GM18909 (cell line): ENCODE data around the gene NACC1.
"Not testable (repeated sequence)": the region's sequence is repeated elsewhere in the genome, so short reads cannot be mapped to it uniquely, and the experiment has no call there.

ENCODE experiments used
- ATAC-seq: cut with Tn5 transposase; IDR thresholded peaks from one replicate; pipeline ENCODE4 v1.9.1; 2021; ENCODE audit warnings: mild to moderate bottlenecking; ENCODE audit not compliant: unreplicated experiment, poor library complexity

The NACC1 gene

GRCh38 chr19:13138171-13138915 is 20.3 kb downstream of the NACC1 start:
- no peak for ATAC-seq

GRCh38 chr19:13138916-13139198 is 20.8 kb downstream of the NACC1 start:
- ATAC-seq, result no peak

GRCh38 chr19:13139633-13140311 is 21.7 kb downstream of the NACC1 start:
- no peak for ATAC-seq

GRCh38 chr19:13146763-13147563 is 28.9 kb downstream of the NACC1 start:
- no peak for ATAC-seq

GRCh38 chr19:13149173-13149627 is 31.1 kb downstream of the NACC1 start:
- not testable (repeated sequence) for ATAC-seq

GRCh38 chr19:13149628-13150186 is 31.6 kb downstream of the NACC1 start:
- peak; percentile 0 for ATAC-seq

GRCh38 chr19:13150187-13150930 is 32.3 kb downstream of the NACC1 start, which contains the start of the genes IER2 and STX10:
IER2 (plus strand) TSS chr19:13150411; CDS start chr19:13153187, 2,776 bp downstream.
STX10 (minus strand) TSS chr19:13150375; CDS start chr19:13150173, 202 bp downstream.
- ATAC-seq, result peak; percentile 36

- ATAC-seq, result no peak
Measured at GRCh38 chr19:13150931-13151604, 33.0 kb downstream of the NACC1 start.

GRCh38 chr19:13151605-13152355 is 33.7 kb downstream of the NACC1 start:
- peak; percentile 42 for ATAC-seq

- peak; percentile 9 for ATAC-seq
Measured at GRCh38 chr19:13152356-13152973, 34.4 kb downstream of the NACC1 start.

GRCh38 chr19:13152974-13153568 is 35.0 kb downstream of the NACC1 start:
- peak; percentile 37 for ATAC-seq

GRCh38 chr19:13153569-13154240 is 35.6 kb downstream of the NACC1 start:
- no peak for ATAC-seq

- ATAC-seq, result no peak
Measured at GRCh38 chr19:13154241-13154778, 36.2 kb downstream of the NACC1 start.

- ATAC-seq, result no peak
Measured at GRCh38 chr19:13154911-13155471, 36.9 kb downstream of the NACC1 start.

GRCh38 chr19:13155472-13156359 is 37.7 kb downstream of the NACC1 start:
- ATAC-seq, result no peak

GRCh38 chr19:13159713-13160112 is 41.6 kb downstream of the NACC1 start:
- no peak for ATAC-seq
